Measurements from ENCODE around the gene YTHDF2.
"Not testable (repeated sequence)": the region's sequence is repeated elsewhere in the genome, so short reads cannot be mapped to it uniquely, and the experiment has no call there.

Gene YTHDF2

DNA sequence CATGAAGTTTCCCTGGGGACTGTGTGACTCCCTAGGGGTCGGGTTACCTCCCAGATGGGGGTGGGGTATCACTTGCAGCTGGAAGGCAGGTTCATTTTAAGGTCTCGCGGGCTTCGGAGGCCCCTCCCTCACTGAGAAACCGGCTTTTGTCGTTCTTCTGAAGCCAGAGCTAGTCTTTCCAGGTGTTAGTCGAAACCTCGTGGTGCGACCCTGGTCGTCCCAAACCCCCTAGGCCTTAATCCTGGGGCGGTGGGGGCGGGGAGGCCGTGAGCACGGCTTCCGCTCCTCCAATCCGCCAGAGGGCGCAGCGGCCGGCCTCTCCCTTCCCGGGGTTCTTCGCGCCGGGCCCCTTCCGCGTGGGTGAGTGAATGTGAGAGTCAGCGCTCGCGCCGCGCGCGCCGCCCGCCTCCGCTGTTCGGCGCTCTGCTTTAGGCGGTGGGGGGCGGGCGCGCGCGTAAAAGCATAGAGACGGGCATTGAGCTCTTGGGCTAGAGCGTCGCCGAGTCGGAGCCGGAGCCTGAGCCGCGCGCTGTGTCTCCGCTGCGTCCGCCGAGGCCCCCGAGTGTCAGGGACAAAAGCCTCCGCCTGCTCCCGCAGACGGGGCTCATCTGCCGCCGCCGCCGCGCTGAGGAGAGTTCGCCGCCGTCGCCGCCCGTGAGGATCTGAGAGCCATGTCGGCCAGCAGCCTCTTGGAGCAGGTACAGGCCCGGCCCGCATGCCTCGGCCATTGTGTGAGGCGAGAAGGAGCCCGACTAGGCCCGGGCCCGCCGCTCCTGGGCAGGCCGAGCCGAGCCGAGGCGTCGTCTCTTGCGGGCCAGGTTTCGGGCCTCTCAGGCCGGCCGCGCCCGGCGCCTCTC is at the start of gene YTHDF2:
Gene YTHDF2 (plus strand): TSS at position 491 of the 857 bp plus-strand sequence. CDS start 181 bp downstream, at position 672.
- DNase-seq (ENCODE audit: low read depth), result peak; percentile 98

DNA sequence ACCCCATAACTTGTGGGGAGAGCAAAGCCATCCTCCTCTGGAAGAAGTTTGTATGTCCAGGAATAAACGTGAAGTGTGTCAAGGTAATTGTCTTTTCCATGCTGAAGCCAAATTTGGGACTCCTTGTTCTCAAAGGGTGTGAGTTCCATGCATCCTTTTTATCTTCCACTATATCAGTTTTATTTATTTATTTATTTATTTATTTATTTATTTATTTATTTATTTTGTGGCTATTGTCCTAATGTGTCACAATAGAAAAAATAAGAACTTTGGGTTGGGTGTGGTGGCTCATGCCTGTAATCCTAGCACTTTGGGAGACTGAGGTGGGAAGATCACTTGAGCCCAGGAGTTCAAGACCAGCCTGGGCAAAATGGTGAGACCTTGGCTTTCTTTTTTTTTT is 45.1 kb upstream of the YTHDF2 start:
- not testable (repeated sequence) for DNase-seq (ENCODE audit: low read depth)

DNA sequence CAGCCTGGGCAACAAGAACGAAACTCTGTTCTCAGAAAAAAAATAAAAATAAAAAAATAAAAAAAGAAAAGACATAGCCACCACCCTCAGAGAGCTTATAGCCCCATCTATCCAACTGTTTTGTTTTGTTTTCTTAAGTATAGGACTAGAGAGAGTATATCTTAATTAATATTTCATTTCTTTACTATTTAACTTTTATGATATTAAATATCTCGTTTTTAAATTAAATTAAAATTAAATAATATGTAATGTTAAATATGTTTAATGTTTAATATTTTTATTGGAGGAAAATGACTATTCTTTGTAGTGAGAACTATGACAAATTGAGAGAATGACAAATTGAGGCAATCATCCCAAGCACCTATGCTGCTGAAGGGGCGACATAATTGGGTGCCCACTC is 33.1 kb upstream of the YTHDF2 start:
- no peak for DNase-seq (ENCODE audit: low read depth)

DNA sequence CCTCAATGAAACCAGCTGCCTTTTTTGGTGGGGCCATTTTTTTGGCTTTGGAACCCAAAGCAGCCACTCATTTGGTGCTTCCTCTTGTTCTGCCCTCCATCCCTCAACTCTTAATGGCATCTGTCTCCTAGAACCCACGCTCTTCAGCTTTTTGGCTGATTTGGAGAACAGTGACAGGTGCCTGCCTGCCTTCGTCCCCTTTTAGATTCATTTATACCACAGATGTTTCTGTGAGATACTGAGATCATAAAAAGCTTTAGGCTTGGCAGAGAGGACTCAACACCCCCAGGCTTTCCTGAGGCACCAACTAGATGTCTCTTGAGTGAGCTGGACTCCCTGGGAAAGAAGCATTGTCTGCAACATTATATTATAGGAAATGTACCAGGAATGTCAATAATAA is 20.4 kb upstream of the YTHDF2 start:
- DNase-seq (ENCODE audit: low read depth), result no peak

DNA sequence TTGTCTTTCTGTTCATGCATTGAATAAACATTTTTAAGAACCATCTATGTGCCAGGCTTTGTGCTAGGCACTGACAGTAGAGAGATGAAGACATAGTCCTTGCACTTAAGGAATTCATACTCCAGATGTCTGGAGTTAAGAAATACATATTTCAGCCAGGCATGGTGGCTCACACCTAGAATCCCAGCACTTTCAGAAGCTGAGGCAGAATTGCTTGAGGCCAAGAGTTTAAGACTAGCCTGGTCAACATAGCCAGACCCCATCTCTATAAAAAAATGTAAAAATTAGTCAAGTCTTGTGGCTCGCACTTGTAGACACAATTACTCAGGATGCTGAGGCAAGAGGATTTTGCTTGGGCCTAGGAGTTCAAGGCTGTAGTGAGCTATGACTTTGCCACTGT is 18.6 kb upstream of the YTHDF2 start:
- DNase-seq (ENCODE audit: low read depth), result no peak

DNA sequence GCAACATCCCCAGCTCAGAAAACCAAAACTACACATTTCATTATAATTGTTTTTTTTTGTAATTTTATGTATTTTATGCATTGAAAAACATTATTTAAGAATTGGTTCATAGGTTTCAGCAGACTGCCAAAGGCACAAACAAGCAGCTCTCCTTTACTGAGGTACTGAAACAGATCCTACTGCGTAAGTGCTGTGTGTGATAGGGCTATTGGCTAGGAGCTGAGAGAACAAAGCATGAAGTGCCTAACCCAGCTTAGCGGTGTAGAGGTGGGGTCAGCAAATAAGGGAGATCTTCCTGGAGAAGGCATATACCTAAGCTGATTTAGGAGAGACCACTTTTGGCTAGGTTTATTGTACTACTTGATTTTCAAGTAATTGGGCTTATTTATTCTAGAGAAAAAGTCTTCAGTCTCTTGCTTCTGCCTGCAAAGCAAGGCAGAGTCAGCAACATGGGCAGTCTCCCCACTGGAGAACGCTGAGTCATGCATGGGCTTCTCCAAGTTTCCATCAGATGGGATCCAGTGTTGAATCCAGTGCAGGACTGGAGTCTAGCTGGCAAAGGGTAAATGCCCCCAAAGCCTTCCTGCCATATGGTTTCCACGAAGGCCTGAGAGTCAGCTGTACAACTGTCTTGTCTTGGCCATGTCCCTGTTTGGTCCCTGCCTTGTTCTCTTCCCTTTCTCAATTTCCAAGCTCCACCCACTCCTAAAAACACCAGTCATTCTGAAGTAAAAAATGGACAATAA is 18.0 kb upstream of the YTHDF2 start:
- no peak for DNase-seq (ENCODE audit: low read depth)

DNA sequence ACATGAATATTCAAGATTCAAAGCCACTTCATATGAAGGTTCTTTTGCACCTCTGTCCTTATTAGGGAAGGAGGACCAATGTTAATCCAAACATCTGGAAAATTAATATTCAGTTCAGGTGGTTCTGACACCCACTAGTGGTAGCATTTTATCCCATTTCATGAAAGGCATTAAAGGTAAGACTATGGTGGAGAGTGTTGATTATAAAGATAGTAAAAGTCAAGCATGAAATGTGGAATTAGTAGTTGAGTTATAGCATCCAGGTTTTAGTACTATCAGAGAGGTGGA is 17.5 kb upstream of the YTHDF2 start:
- no peak for DNase-seq (ENCODE audit: low read depth)

DNA sequence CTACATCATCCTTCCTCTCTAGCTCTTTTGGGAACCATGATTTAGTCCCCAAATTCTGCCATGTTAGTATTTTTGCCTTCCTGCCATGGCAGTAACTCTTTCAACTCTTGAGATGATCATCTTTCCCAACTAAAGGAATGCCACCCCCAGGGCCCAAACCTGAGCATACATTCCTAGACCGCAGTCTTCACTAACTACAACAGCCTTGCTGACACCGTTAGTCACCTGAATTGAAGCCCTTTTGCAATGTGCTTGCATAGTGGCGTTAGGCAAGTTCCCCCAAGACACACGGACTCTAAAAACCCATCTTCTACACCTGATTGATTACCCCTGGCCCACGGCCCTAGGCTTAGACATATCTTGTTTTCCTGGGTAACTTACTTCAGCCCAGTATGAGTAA is 16.4 kb upstream of the YTHDF2 start:
- no peak for DNase-seq (ENCODE audit: low read depth)

DNA sequence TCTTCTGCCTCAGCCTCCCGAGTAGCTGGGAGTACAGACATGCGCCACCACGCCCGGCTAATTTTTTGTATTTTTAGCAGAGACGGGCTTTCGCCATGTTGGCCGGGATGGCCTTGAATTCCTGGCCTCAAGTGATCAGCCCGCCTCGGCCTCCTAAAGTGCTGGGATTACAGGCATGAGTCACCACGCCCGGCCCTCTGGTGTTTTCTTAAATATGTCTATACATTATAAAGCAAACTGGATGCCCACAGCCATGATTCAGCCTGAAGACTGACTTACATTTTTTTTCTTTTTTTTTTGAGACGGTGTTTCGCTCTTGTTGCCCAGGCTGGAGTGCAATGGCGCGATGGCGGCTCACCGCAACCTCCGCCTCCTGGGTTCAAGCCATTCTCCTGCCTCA is 14.8 kb upstream of the YTHDF2 start:
- DNase-seq (ENCODE audit: low read depth), result not testable (repeated sequence)

DNA sequence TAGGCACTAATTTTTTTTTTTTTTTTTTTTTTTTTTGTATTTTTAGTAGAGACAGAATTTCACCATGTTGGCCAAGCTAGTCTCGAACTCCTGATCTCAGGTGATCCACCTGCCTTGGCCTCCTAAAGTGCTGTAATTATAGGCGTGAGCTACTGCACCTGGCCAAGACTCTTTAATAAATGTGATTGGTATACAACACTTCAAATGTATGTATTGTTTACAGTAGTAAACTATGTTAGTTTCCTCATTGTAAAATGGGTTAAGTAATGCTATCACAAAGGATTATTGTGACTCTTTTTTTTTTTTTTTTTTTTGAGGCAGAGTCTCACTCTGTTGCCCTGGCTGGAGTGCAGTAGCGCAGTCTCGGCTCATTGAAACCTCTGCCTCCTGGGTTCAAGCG is 11.4 kb upstream of the YTHDF2 start:
- DNase-seq (ENCODE audit: low read depth), result not testable (repeated sequence)

DNA sequence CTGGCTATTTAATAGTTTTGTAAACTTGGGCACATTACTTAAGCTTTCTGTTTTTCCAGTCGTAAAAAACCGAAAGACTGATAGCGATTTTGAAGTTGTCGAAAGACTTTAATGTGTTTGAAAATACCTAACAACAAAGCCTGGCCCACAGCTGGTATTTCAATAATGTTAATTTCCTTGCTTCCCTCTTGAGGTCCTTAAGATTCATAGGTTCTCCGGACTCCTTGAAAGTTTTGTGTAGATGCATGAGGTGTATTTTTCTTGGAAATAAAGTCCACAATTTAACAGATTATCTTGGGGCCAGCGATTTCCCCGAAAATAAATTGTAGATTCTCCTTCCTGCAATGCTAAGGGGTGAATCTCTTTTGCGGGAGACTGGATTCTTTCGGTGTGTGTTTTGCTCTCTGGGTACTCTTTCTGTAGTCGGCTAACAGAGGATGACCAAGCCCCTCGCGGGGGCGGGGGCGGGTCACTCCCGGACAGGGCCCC is 735 bp upstream of the YTHDF2 start:
- DNase-seq (ENCODE audit: low read depth), result no peak

DNA sequence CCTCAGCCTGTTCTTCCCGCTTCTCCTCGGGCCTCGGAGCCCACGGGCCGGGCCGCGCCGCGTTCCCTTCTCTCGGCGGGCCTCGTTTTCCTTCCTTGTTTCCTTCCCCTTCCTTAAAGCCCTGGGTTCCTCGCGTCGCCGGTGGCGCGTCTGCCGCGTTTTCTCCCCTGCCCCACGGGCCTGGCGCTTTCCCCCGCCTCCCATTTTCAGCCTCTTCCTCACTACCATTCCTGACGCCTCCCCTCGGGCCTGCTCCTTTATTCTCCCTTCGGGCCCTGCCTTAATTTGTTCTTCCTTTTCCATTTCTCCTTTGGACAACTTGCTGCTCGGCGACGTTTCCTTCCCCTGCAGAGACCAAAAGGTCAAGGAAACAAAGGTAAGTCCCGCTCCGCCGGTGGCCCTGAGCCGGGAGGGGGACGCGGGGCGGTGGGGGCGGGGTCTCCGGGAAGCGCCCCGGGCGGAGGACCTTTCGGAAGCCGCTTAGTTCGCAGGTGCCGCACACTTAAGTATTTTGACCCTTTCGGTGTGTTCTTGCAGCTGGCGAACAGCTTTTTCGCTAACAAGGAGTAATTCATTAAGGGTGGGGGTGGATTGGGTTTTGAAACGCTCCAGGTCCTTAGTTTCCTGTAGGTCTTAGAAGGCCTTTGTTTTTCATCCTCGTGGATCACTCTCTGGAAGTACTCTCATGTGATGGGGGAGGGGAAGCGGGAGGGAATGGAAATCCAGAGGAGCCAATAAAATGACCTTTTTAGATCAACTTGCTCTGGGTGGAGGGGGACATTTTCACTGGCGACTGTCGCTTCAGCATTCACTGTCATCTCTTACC is 780 bp downstream of the YTHDF2 start:
- DNase-seq (ENCODE audit: low read depth), result peak; percentile 20

DNA sequence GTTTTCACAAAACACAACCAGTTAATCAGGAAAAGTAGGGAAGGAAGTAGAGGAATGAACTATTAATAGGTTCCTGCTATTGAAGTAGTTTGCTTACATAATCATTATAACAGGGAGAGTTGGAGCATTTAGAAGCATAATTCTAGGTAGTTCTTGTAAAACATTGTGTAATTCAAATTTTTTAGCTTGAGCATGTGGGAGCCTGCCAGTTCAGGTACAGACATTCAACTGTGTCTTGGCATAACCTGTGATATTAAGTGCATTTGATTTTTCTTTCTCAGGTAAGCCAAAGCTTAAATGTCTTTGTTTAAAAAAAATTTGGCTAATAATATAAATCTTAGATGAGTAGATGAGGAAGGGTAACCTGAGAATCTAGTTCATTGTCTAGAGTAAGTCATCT is 3.4 kb downstream of the YTHDF2 start:
- DNase-seq (ENCODE audit: low read depth), result no peak

DNA sequence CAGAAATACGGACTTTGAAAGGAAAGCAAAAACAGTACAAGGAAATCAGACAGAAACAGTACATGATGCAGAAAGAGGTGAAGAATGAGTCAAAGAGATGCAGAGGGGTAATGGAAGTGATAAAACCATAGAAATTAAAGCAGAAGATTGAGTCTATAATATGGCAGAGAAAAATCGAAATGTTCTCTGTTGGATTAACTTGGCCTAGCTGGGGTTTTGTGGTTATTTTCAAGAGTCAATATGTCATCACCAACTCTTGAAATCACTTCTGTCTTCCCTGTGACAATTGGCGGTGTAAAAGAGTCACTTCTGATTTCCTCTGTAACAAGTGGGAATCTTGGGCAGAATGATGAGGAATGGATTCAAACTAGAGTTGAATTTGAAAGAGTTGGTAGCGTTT is 7.4 kb downstream of the YTHDF2 start:
- DNase-seq (ENCODE audit: low read depth), result no peak

DNA sequence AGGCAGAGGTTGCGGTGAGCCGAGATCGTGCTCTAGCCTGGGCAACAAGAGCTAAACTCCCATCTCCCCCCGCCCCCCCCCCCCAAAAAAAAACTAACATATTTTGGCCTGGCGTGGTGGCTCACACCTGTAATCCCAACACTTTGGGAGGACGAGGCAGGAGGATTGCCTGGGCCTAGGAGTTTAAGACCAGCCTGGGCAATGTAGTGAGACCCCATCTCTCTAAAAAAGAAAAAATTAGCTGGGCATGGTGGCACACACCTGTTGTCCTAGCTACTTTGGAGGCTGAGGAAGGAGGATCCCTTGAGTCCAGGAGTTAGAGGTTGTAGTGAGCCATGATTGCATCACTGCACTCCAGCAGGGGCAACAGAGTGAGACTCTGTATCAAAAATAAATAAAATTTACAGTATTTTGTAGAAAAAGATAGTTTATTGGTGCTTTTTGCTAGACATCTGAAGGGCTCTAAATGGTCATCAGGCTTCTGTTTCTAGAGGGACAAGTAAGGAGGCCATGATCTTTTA is 9.0 kb downstream of the YTHDF2 start:
- DNase-seq (ENCODE audit: low read depth), result no peak

DNA sequence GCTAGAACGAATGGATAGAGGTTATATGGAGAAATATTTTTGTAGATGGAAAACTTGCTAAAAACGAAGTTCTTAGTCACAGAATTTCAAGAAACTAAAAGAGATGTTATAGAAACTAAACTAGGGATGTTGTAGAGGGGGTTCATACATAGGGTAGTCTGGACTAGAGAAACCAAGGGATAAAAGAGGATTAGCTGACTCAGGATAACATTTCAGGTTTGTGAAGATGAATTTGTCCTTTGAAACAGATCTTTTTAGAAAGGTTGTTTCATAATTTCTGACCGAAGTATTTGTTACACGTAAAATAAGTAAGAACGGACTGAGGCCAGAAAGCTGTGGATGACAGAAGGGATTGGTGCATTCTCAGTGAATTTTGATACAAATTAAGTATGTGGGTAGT is 13.6 kb downstream of the YTHDF2 start:
- no peak for DNase-seq (ENCODE audit: low read depth)

DNA sequence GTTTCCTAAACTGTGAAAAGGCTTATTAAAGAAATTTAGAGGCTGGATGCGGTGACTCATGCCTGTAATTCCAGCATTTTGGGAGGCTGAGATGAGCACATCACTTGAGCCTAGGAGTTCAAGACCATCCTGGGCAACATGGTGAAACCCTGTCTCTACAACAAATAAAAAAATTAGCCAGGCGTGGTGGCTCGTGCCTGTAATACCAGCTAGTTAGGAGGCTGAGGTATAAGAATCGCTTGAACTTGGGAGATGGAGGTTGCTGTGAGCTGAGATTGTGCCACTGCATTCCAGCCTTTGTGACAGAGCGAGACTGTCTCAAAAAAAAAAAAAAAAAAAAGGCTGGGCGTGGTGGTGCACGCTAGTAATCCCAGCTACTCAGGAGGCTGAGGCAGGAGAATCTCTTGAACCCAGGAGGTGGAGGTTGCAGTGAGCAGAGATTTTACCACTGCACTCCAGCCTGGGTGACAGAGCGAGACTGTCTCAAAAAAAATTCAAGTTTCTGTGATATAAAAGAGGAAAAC is 14.1 kb downstream of the YTHDF2 start:
- DNase-seq (ENCODE audit: low read depth), result not testable (repeated sequence)

DNA sequence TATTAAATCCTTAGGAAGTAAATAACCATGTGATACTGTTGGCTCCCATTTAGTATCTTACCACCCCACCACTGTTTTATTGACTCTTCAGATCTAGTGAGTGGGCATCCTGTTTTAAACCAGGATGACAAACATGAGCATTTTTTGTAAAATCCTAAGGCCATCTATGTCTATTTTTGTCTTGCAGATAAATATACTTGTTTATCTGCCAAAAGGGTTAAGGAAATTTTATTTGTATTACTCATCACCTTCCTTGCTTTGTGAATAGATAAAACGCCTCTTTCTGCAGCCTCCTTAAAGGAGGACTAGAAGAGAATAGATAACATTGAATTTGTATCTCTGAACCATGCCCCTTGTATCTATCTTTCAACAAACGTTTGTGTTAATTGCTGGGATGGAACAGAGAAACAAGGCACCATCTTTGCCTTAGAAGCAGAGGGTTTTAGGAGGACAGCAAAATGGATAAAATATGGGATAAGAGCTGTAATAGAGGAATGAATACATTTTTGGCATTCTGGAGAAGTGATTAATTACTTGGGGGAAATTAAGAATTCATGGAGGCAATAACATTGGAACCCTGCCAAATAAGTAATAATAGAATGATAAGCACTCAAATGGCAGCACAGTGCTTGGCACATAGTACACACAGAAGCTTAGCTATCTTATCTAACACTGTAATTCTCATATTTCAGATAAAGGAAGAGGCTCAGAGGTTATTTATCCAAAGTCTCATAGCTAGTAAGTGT is 14.7 kb downstream of the YTHDF2 start:
- DNase-seq (ENCODE audit: low read depth), result no peak

DNA sequence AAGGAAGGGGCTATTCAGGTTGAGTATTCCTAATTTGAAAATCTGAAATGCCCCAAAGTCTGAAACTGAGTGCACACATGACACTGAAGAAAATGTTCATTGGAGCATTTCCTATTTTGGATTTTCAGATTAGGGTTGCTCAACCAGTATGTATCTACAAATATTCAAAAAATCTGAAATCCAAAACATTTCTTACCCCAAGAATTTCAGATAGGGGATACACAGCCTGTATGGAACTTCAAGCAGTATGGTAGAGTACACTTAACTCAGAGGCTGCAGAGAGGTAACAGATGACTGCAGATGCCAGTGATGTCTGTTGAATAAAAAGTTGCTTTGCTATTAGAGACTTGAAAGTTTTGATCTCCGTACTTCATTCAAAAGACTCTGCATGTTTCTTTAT is 19.0 kb downstream of the YTHDF2 start:
- DNase-seq (ENCODE audit: low read depth), result no peak

DNA sequence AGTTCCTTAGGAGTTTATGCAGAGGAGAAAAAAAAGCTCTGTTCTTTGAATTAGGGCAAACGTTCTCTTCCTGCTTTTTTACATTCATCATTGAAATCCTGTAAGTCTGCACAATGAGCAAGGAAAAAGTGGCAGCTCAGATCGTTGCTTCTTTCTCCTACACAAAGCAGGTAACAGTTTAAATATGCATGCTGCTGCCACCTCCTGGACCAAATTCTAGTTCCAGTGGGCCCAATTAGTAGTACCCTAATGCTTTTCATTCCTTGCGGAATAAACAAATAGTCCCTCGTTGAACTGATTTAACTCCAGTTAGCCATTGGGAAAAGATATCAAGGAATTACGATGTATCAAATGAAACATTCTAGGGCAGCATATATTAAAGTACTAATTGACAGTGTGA is 20.1 kb downstream of the YTHDF2 start:
- DNase-seq (ENCODE audit: low read depth), result no peak

DNA sequence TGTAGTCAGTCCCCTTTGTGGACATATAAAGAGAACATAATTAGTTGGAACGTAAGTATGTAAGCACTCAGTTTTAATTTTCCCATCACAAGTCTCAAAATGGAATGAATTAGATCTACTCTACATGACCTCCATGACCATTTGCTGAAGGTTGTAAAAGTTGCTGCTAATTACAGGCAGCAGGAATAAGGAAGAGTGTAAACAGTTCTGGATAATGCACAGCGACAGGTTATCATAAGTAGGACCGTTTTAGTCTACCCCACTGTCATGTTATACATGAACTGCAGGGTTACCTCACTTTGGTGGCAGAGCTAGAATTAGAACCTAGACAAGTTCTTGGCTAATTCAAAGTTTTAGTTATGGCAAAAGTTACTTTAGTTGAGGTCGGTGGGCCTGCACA is 21.7 kb downstream of the YTHDF2 start:
- no peak for DNase-seq (ENCODE audit: low read depth)
